Bronchial epithelial cell (primary cell): ENCODE results near the gene HSPB2. TPM values are rescaled to one million over a fixed set of nuclear protein-coding genes. Genes with fewer than 3 reads are reported as not detected.
"Not testable (repeated sequence)": the region's sequence is repeated elsewhere in the genome, so short reads cannot be mapped to it uniquely, and the experiment has no call there.

Source experiments
- DNase-seq: peaks from one replicate; pipeline ENCODE4 v3.0.0-alpha.2; 2010; ENCODE audit warnings: low read depth
- FAIRE-seq: peaks from 2 replicates; lab custom pipeline; 2011; peaks lifted over from hg19 to GRCh38; lab: Jason Lieb, UNC
- H3K27me3 ChIP-seq: 2 replicates; pipeline ENCODE4 v1.5.1; 2011; ENCODE audit warnings: low read length; ENCODE audit not compliant: control insufficient read depth, insufficient read depth
- H3K36me3 ChIP-seq: 2 replicates; pipeline ENCODE4 v1.5.1; 2011; ENCODE audit warnings: low read length; ENCODE audit not compliant: control insufficient read depth, insufficient read depth
- H3K4me3 ChIP-seq: 2 replicates; pipeline ENCODE4 v1.5.1; 2011; ENCODE audit warnings: mild to moderate bottlenecking, low read depth, low read length, control low read depth
- total RNA-seq: library from RNA; depleted of rRNA; stranded (reverse); fragments of >200 nt; gene quantifications from 2 replicates; pipeline ENCODE4 v1.2.1, GENCODE V29; 2014
- TF ChIP-seq, protein P1 (sequence below): IDR thresholded peaks from 2 replicates; pipeline ENCODE4 v1.5.1; 2011; ENCODE audit warnings: mild to moderate bottlenecking, moderate library complexity, low read length, control low read depth, inconsistent platforms; ENCODE audit not compliant: insufficient read depth, severe bottlenecking

Gene HSPB2
- total RNA-seq, 1 donor from 2014 or later: not detected

DNA sequence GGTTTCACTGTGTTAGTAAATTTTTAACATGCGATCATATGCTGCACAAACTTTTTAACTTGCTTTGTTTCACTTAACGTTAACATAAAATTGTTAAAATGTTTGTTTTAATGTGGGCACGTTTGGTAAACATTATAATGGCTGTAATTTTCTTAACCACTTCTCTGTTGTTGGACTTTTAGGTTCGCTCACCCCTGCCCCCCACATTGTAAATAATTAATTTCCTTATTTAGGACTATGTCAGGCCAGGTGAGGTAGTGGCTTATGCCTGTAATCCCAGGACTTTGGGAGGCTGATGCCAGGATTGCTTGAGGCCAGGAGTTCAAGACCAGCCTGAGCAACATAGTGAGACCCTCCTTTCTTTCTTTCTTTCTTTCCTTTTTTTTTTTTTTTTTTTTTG is 17.9 kb downstream of the HSPB2 start:
- no peak for FAIRE-seq
- H3K4me3 ChIP-seq: no peak overlapping the region
- H3K36me3 ChIP-seq: no peaks in the 10 kb centered on the region
- TF ChIP-seq, protein P1, sequence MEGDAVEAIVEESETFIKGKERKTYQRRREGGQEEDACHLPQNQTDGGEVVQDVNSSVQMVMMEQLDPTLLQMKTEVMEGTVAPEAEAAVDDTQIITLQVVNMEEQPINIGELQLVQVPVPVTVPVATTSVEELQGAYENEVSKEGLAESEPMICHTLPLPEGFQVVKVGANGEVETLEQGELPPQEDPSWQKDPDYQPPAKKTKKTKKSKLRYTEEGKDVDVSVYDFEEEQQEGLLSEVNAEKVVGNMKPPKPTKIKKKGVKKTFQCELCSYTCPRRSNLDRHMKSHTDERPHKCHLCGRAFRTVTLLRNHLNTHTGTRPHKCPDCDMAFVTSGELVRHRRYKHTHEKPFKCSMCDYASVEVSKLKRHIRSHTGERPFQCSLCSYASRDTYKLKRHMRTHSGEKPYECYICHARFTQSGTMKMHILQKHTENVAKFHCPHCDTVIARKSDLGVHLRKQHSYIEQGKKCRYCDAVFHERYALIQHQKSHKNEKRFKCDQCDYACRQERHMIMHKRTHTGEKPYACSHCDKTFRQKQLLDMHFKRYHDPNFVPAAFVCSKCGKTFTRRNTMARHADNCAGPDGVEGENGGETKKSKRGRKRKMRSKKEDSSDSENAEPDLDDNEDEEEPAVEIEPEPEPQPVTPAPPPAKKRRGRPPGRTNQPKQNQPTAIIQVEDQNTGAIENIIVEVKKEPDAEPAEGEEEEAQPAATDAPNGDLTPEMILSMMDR: no peak
- no peak for DNase-seq
- no peaks in the 10 kb centered on the region for H3K27me3 ChIP-seq

DNA sequence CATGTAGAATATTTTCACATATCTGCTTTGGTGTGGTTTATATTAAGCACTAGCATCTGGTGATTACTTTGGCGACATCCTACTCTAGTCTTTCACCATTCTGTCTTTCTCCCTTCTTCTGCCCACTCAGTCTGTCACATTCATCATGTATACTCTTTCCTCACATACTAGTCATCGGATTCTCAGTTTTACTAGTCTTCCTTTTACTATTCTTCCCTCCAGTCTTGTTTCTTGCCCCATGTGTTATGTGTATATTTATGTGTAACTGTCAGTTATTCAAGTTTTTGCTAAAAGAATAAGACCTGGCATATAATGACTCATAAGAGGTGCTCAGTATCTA is 20.0 kb downstream of the HSPB2 start:
- H3K4me3 ChIP-seq: no peak overlapping the region
- TF ChIP-seq, protein P1: no peak
- no peaks in the 10 kb centered on the region for H3K27me3 ChIP-seq
- no peak for FAIRE-seq
- no peaks in the 10 kb centered on the region for H3K36me3 ChIP-seq
- DNase-seq: no peak

DNA sequence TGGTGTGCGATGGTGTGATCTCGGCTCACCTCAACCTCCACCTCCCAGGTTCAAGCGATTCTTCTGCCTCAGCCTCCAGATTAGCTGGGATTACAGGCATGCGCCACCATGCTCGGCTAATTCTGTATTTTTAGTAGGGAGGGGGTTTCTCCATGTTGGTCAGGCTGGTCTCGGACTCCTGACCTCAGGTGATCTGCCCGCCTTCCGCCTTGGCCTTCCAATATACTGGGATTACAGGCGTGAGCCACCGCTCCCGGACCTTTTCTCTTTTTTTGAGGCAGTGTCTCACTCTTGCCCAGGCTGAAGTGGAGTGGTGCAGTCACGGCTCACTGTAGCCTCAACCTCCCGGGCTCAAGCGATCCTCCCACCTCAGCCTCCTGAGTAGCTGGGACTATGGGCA is 20.6 kb downstream of the HSPB2 start:
- not testable (repeated sequence) for FAIRE-seq, H3K36me3 ChIP-seq, H3K27me3 ChIP-seq, DNase-seq, H3K4me3 ChIP-seq

DNA sequence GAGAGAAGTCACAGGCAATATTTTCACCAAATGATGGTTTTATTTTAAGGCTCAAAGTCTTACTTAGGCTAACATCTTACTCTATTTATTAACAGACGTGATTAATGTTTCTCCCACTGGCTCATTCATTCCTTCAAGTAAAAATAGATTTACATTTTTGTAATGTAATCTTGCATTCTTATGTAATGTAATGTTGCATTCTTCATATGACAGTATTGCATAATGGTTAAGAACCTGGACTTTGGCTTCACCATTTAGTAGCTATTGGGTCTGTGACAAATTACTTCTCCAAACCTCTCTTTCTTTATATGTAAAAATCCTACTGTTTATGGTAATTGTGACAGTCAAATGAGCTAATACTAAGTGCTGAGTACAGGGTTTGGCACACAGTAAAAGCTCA is 21.3 kb downstream of the HSPB2 start:
- no peak overlapping the region for H3K4me3 ChIP-seq
- no peak for DNase-seq
- no peaks in the 10 kb centered on the region for H3K27me3 ChIP-seq
- no peaks in the 10 kb centered on the region for H3K36me3 ChIP-seq
- no peak for FAIRE-seq
- TF ChIP-seq, protein P1: no peak

DNA sequence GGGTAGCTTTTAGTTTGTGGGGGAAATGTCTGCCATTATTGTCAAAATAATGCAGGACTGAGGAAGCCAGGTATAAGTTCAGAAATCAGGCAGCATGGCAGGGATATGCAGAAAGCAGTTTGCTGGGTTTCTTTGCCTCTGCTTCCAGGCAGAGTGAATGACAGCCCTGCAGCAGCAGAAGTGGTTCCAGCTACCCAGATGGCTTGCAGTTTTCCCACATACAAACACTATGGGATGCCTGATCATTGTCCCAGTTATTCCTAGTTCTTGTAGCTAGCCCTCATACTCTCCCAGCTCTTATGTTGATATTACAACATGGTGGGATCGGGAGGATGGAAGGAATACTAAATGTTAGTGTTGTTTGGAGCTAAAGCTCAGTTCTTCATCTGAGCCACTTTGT is 21.8 kb downstream of the HSPB2 start:
- FAIRE-seq (no peak), DNase-seq (no peak)
- Histone ChIP-seq H3K36me3 (no peaks in the 10 kb centered on the region), H3K4me3 (no peak overlapping the region), H3K27me3 (no peaks in the 10 kb centered on the region)
- TF ChIP-seq, protein P1: no peak

DNA sequence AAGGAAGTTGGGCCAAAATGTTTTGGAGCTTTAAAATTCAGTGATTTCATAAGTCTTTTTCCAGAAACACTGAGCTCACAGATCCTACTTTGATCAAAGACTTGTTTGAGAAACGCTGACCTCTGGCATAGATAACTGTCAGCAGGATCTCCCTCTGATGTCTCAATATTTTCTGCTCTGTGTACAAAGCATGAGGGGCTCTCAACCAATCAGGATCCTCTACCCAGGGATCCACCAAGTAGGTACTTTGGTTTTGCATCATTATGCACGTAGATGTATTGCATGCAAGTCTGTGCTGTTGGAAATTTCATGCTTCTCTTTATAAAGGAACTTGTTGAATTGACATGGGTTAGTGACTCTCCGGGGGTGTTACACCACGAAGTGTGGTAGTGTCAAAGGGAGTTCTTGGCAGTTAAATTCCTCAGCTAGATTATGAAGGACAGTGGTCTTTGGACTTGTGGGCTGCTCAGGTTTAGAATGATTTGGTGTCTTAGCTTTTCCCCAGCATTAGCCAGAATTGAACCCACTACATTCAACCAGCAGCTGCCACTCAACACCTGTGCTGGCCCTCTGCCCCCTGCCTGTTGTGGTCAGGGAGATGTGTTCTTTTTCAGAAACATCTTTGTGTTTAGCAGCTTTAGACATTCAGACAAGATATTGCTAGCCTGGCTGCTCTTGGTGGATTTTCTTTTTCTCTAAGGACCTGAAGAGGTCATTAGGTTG is 22.9 kb downstream of the HSPB2 start:
- no peak for DNase-seq
- H3K27me3 ChIP-seq: no peaks in the 10 kb centered on the region
- no peak for FAIRE-seq
- TF ChIP-seq, protein P1: no peak
- H3K36me3 ChIP-seq: no peaks in the 10 kb centered on the region
- no peak overlapping the region for H3K4me3 ChIP-seq
